GM18517 (cell line): ENCODE data around the gene MYO5A.
A peak's percentile ranks its signal among the peaks of the same experiment; 100 is the strongest.
"Not testable (repeated sequence)": the region's sequence is repeated elsewhere in the genome, so short reads cannot be mapped to it uniquely, and the experiment has no call there.

Experiments used
- ATAC-seq: cut with Tn5 transposase; IDR thresholded peaks from one replicate; pipeline ENCODE4 v1.9.1; 2021; ENCODE audit warnings: mild to moderate bottlenecking, moderate library complexity; ENCODE audit not compliant: unreplicated experiment

Gene MYO5A

GRCh38 chr15:52424856-52425431, 103.7 kb downstream of the MYO5A start:
- no peak for ATAC-seq

- ATAC-seq = no peak
These were observed 104.8 kb downstream of the MYO5A start for GRCh38 chr15:52423852-52424251.

DNA sequence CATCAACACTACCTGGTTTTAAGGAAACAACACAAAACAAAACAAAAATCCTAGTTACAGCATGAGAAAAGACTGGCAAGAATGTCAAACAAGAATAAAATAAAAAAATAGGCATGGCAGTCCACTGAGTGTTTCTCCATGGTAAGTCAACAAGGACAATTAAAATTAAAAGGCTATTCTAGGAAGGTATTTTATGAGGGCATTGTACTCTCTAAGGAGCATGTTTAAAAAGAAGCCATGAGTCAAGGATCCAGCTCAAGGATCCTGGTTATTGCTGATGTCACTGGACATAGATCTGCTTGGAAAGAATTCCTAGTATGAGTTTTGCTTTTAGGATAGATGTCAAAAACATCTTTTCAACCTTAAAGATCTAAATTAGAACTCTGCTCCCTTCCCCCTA, 106.7 kb downstream of the MYO5A start:
- no peak for ATAC-seq

GRCh38 chr15:52421029-52421428, 107.7 kb downstream of the MYO5A start:
- ATAC-seq = no peak

DNA sequence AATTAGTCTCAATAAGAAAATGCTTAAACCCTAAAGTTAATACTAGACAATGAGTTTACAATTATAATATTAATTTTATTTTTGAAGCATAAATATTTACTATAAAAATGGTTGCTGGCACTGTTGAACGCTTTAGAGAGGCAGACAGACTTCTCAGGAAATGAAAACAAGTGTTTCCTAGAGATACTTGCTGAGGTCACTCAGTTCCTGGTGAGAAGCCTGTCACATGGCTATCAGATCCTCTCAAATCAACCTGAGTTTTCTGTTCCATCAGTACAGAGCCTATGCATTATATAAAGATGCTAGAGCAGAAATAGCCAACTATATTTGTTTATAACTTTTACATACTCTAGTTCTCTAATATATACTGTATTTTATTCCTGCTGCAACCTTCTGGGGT, 109.2 kb downstream of the MYO5A start:
- ATAC-seq = no peak

DNA sequence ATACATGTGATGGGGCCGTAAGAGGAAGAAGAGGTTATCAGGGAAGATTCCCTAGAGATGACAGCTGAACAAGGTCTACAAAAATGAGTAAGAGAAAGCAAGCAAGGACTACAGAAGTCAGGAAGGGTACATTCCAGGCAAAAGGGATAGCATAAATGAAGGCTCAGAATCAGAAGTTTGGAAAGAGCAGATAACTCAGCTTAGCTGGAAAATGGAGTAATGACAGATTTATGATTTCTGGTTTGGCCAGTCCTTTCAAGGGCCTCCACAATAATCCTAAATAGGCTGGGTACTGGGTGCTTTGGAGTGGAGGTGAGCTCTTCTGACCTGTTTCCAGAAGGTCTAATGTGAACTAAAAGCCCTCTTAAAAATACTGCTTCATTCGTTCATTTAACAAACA, 110.7 kb downstream of the MYO5A start:
- no peak for ATAC-seq

- no peak for ATAC-seq
These were observed 111.2 kb downstream of the MYO5A start for GRCh38 chr15:52417521-52417920.

GRCh38 chr15:52416566-52416965, 112.1 kb downstream of the MYO5A start:
- ATAC-seq = not testable (repeated sequence)

DNA sequence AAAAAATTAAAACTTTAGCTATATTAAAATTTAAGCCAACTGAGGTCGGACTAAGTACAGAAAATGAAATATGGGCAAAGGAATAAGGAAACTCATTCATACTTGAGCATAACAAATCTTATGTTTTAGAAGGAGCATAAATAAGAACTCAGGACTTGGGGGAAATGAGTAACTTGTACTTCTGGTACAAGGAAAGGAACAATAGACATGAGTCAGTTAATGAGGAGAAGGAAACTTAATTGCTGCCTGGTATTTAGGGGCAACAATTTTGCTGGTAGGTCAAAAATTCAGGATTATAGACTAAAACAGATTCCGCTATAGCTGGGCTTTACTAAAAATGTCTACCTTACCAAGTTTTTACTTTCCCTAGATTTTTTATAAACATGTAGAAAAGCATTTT, 113.1 kb downstream of the MYO5A start:
- ATAC-seq = no peak

DNA sequence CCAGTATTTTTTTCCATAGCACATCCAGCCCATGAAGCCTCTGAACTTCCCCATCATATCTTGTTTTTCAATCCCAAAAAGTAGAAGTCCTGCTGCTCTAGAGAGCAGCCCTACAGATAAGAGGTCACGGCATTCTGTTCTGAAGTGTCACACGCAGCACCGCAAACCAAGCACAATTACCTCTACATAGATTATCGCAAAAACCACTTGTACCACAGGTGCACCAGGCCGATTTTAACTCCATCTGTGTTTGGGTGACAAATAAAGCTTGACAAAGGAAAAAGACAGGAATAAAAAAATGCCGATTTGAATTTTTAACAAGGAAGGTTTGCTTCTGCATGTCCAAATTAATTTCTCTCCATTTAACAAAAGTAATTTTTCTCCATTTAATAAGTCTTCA, 113.7 kb downstream of the MYO5A start:
- no peak for ATAC-seq

- no peak for ATAC-seq
These were observed 119.9 kb downstream of the MYO5A start for GRCh38 chr15:52408823-52409222.

GRCh38 chr15:52407374-52407773, 121.3 kb downstream of the MYO5A start:
- ATAC-seq = no peak

DNA sequence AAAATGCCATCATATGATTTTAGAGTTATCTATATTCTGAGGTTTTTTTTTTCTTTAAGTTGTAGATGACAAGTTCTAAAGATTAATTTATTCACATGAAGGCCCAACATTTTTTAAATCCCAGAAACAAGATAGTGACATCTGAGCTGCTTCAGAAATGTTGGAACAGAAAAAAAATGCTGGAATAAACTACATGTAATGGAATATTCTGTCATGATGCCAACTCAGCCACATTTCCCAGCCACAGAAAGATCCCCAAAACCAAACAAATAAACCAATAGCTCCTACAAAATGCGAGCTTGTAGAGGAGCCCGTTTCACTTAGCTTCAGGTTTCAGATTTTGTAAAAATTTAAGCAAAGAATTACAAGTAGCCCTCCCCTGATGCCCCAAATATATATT, 122.1 kb downstream of the MYO5A start:
- no peak for ATAC-seq

GRCh38 chr15:52405856-52406255, 122.8 kb downstream of the MYO5A start:
- ATAC-seq = no peak

- ATAC-seq = no peak
These were observed 131.6 kb downstream of the MYO5A start for GRCh38 chr15:52397118-52397517.

GRCh38 chr15:52394118-52394517, 134.6 kb downstream of the MYO5A start:
- ATAC-seq = no peak

- no peak for ATAC-seq
These were observed 136.5 kb downstream of the MYO5A start for GRCh38 chr15:52392008-52392687.

- no peak for ATAC-seq
These were observed 137.6 kb downstream of the MYO5A start for GRCh38 chr15:52391069-52391468.

DNA sequence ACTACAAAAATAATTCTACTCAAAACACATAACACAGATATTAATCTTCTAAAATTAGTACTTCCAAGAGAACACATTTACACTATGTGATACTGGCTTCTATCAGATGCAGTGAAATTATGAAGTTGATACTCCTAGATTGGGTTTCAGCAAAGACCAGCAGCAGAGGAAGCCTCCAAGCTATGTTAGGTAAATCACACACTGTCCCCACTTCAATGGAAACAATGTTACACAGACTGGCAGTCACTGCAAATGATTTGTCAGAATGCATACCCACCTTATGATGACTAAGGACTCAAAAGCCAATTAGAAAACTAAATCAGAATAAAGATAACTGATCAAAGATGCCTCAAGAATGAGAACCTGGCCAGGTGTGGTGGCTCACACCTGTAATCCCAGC, 143.0 kb downstream of the MYO5A start:
- ATAC-seq = no peak

- ATAC-seq = peak; percentile 38
These were observed 145.5 kb downstream of the MYO5A start for GRCh38 chr15:52383100-52383588.

GRCh38 chr15:52382647-52383046, 146.0 kb downstream of the MYO5A start:
- peak; percentile 1 for ATAC-seq

- ATAC-seq = peak; percentile 76
These were observed 149.1 kb downstream of the MYO5A start for GRCh38 chr15:52379395-52380106.
